ENCODE measurements around the gene HYLS1.

The HYLS1 gene

GRCh38 chr11:125934473-125934872, 47.0 kb downstream of the HYLS1 start:
- no peak for DNase-seq (ENCODE audit: low spot score)

GRCh38 chr11:125935056-125935455, 47.6 kb downstream of the HYLS1 start:
- no peak for DNase-seq (ENCODE audit: low spot score)

- DNase-seq (ENCODE audit: low spot score) = no peak
These were observed 48.2 kb downstream of the HYLS1 start for GRCh38 chr11:125935618-125936199.

- DNase-seq (ENCODE audit: low spot score) = no peak
These were observed 51.0 kb downstream of the HYLS1 start for GRCh38 chr11:125938418-125938817.

GRCh38 chr11:125939081-125939521, 51.6 kb downstream of the HYLS1 start:
- DNase-seq (ENCODE audit: low spot score) = no peak

DNA sequence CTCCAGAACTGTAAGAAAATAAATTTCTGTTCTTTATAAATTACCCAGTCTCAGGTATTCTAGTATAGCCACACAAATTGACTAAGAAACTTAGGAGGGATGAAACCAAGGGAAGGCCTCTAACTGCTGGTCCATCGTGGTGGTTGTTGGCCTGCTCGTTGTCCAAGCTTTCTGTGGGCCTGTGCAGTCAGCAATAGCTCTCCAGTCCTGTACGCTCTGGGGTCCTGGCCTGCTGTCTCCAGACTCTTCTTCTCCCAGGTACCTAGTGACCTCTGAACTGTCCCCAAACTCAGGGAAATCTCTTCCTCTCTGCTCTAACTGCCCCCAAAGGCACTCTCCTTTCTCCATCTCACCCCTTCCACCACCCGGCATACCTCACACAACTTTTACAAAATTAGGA, 52.7 kb downstream of the HYLS1 start:
- no peak for DNase-seq (ENCODE audit: low spot score)

- DNase-seq (ENCODE audit: low spot score) = no peak
These were observed 53.8 kb downstream of the HYLS1 start for GRCh38 chr11:125941267-125941618.

- peak; percentile 31 for DNase-seq (ENCODE audit: low spot score)
These were observed 54.4 kb downstream of the HYLS1 start for GRCh38 chr11:125941619-125942611.

DNA sequence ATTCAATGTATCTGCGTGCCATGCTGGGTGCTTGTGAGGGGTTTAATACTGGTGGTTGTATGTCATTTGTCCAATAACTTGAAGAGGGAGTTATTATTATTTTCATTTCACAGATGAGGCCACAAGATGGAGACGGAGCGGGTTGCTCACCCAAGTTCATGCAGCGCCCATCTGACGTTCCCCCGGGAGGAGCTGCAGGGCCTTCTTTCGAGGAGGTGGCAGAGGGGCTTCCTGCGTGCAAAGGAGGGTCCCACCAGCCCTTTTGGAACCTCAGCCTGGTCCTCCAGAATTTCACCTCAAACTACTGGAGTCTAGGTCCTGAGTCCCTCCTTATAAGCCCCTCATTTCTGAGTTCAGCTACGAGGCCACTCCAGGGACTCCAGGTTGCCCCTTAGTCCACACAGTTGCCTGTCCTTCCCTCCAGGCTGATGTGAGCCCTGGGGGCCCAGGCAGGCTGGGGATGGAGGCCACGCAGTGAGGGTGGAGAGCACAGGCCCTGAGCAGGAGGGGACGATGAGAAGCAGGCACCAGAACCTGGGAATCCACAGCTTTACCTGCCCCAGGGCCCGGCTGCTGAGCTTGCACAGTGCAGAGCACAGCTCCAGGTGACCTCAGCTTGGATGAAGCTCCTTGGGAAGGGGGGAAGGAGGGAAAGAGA, 55.4 kb downstream of the HYLS1 start:
- no peak for DNase-seq (ENCODE audit: low spot score)

DNA sequence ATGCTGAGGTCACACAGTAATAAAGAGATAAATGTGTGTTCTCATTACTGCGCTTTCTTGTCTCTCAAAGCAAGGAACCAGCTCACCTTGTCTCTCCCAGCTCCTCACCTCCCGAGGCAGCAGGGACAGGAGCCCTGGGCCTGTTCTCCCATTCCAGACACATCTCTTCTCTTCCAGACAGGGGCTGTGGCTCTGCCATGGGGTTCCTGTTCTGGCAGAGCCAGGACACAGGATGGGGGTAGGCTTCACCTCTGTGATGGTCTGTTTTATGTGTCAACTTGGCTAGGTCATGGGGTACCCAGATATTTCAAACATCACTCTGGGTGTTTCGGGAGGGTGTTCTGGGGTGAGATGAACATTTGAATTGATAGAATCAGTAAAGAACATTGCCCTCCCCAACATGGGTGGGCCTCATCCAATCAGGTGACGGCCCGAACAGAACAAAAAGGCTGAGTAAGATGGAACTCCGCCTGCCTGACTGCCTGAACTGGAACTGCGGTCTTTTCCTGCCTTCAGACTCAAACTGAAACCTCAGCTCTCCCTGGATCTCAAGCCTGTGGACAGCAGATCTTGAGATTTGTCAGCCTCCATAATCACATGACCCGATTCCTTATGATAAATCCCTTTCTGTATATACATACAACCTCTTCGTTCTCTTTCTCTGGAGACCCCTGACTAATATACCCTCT, 56.3 kb downstream of the HYLS1 start:
- DNase-seq (ENCODE audit: low spot score) = no peak

- no peak for DNase-seq (ENCODE audit: low spot score)
These were observed 57.0 kb downstream of the HYLS1 start for GRCh38 chr11:125944350-125945010.

DNA sequence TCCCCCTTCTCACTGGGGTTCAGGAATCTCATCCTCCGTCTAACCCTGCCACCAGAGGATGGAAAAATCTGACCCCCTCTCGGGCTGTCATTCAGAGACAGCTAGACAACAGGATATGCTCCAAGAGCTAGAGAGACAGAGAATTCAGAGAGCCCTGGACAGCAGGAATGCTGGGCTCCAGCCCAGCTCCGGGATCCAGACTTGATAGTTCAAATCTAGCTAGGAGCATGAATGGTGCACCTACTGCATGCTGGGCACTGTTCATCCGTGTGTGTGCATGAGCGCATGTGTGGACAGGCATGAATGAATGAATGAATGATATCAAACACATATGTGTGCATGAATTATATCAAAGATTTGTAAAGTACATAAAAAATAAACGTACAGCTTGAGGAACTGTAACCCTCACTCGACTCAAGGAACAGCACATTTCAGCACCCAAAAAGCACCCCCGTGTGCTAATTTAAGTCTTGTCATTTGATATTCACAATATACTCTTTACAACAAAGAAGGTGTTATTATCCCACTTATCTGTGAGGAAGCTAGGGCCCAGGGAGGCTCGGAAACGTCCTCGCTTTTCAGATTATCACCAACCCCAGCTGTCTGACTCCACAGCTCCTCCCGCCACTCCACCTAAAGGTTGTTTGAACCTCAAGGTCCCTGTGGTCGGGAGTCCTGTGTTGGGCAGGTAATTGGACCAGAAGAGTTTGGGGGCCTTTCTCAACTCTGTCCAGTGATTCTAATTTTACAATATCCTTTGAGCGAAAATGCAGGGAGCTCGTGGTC, 57.7 kb downstream of the HYLS1 start:
- no peak for DNase-seq (ENCODE audit: low spot score)

- no peak for DNase-seq (ENCODE audit: low spot score)
These were observed 58.5 kb downstream of the HYLS1 start, which contains the start of gene VSIG10L2 for GRCh38 chr11:125945797-125946520. Gene VSIG10L2, plus strand, starts transcription at chr11:125946044. Its CDS starts 12 bp downstream, at chr11:125946056.

DNA sequence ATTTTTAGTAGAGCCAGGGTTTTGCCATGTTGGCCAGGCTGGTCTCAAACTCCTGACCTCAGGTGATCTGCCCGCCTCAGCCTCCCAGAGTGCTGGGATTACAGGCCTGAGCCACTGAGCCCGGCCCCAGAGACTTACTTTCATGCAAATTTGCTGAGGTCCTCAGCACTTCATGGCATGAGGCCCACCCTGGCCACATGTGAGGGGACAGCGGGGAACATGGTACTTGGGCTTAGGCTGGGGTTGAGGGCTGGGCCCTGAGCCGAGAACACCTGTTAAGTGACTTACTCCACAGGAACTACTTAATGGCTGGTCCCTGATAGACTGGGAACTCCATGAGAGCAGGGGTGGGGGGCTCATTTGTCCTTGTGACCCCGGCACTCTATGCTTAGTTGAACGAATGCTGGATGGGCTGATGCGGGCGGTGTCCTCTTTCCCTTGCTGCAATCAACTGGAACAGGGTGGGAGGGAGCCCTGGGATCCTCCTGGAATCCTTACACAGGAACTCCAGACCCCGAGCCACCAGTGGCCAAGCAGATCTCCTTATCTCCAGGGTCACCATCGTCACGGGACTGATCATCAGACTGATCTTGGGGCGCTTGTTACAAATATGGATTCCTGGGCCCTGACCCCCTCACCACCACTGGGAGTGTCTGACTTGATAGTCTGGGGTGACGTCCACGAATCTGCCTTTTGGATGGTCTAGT, 59.4 kb downstream of the HYLS1 start:
- no peak for DNase-seq (ENCODE audit: low spot score)

- DNase-seq (ENCODE audit: low spot score) = no peak
These were observed 60.2 kb downstream of the HYLS1 start for GRCh38 chr11:125947419-125948277.

- no peak for DNase-seq (ENCODE audit: low spot score)
These were observed 61.0 kb downstream of the HYLS1 start for GRCh38 chr11:125948278-125949051.

DNA sequence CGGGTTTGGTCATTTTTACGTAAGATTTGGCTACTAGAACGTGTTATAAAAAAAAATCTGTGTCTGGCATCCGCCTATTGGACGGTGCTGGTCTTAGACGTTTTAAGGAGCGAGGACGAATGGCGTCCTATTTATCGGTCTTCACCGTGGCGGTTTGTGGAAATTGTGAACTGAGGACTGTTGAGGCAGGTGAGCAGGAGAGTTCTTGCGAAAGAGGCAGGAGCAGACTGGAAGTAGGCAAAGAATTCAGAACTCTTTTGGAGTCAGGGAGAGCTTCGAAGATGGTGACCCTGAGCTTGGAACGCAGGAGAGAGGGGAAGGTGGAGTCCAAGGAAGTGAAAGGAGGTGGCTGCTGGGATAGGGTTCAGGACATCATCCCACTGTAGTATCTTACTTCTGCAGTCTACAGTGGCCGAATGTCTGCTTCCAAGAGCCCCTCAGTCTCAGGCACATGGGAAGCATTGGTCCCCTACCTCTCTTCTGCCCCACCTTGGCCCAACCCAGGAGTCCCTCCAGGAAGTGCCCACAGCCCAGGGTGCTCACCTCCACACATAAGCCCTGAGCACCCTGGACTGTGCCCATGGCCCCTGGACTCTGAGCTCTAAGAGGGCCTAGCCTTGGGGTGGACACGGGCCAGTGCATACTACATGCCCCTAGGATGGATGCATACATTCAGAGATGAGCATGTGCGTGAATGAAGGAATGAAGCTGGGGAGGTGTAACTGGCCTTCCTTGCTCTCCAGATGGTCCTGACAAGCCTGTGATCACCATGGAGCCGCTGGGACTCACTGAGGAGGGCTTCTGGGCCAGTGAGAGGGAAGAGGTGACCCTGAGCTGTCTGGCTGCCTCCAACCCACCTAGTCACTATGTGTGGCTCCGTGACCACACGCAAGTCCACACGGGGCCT, 62.1 kb downstream of the HYLS1 start:
- no peak for DNase-seq (ENCODE audit: low spot score)

Measured in CD4-positive, alpha-beta T cell treated with Interleukin-2 at 100 ng/mL for 4 hours (primary cell).